ENCODE measurements around the gene DBNL.
"Not testable (repeated sequence)": the region's sequence is repeated elsewhere in the genome, so short reads cannot be mapped to it uniquely, and the experiment has no call there.

GRCh38 chr7:44022796-44023467 is 21.6 kb upstream of the DBNL start:
- not testable (repeated sequence) for TF ChIP-seq HNRNPH1 (optimal IDR thresholded peaks at IDR 0.05; ENCODE audit: low read depth, low read length); BORCS8-MEF2B (CRISPR knock-in tag; IDR thresholded peaks at IDR 0.05); ZNF24 (IDR thresholded peaks at IDR 0.05); EZH2 (conservative IDR thresholded peaks at IDR 0.05; ENCODE audit: low read depth, low read length)
